MG63 (cell line): ENCODE data around the gene HAP1. TPM values are rescaled to one million over a fixed set of nuclear protein-coding genes. Genes with fewer than 3 reads are reported as not detected.
A peak's percentile ranks its signal among the peaks of the same experiment; 100 is the strongest.

Experiments used
- DNase-seq: peaks from one replicate; pipeline ENCODE4 v3.0.0-alpha.2; 2020
- H3K27me3 ChIP-seq: fragments of 250-450 bp; sonication (Bioruptor Pico); 2 replicates; pipeline ENCODE4 v1.5.1; 2020; ENCODE audit warnings: mild to moderate bottlenecking, moderate library complexity
- H3K36me3 ChIP-seq: fragments of 250-450 bp; sonication (Bioruptor Pico); 2 replicates; pipeline ENCODE4 v1.5.1; 2020; ENCODE audit warnings: mild to moderate bottlenecking, moderate library complexity
- H3K4me3 ChIP-seq: fragments of 250-450 bp; sonication (Bioruptor Pico); 2 replicates; pipeline ENCODE4 v1.5.1; 2020; ENCODE audit warnings: mild to moderate bottlenecking, moderate library complexity
- H3K9me3 ChIP-seq: fragments of 250-450 bp; sonication (Bioruptor Pico); 2 replicates; pipeline ENCODE4 v1.5.1; 2020; ENCODE audit warnings: mild to moderate bottlenecking, moderate library complexity
- total RNA-seq: library from RNA; depleted of rRNA; stranded (reverse); fragments of >200 nt; shearing (Covaris generic); gene quantifications from 2 replicates; pipeline ENCODE4 v1.2.3, GENCODE V29; 2014; ENCODE audit warnings: low replicate concordance

The HAP1 gene
- total RNA-seq, 1 experiment from 2014 or later: not detected

DNA sequence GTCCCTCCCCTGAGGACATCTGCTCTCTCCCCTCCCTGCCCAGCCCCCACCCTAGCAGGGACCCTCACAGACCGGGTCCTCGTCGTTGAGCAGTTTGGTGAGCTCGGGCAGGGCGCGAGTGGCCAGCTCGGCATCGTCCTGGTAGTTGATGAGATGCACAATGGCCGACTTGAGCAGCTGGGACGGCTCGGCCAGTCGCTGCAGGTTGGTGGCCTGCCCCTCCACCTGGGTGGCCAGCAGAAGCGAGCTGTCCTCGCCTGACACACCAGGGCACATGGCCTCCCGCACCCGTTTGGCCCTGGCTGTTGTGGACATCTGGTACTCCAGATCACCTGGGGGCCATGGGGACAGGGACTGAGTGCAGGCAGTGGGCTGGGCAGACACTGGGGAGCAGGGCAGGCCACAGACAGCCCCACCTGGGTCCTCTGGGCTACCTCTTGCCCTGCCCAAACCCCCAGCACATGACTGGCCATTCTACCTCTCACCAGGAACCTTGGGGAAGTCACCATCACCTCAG is 35.0 kb upstream of the HAP1 start:
- Histone ChIP-seq H3K4me3 (no peak overlapping the region), H3K9me3 (no peaks in the 10 kb centered on the region), H3K27me3 (no peaks in the 10 kb centered on the region), H3K36me3 (no peaks in the 10 kb centered on the region)
- no peak for DNase-seq

DNA sequence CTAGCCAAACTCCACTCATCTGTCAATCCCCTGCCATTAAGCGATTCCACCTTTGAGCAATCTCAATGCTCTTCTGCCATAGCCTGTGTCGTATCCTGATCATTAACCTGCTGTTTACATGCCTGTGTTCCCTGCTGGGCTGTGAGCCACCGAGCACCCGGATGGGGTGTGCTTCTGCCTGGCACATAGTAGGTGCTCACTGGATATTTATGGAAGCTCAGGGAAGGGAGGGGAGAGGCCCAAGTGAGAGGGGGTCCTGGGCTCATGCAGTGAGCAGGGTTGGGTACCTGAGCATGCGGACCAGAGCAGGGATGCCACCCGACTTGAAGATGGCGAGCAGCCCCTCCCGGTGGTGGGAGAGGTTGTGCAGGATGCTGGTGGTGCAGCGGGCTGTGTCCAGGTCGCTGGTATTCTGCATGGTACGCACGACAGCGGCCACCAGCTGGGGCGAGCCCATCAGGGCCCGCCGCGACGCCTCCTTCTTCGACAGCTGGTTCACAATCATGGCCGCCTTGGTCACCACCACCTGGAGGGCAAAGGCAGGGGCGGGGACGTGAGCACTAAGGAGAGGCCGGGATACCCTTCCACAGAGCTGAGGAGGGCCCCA is 34.3 kb upstream of the HAP1 start:
- Histone ChIP-seq H3K36me3 (no peaks in the 10 kb centered on the region), H3K9me3 (no peaks in the 10 kb centered on the region), H3K27me3 (no peaks in the 10 kb centered on the region), H3K4me3 (no peak overlapping the region)
- DNase-seq: no peak

- H3K27me3 ChIP-seq: no peaks in the 10 kb centered on the region
- no peak for DNase-seq
- H3K36me3 ChIP-seq: no peaks in the 10 kb centered on the region
- no peak overlapping the region for H3K4me3 ChIP-seq
- no peaks in the 10 kb centered on the region for H3K9me3 ChIP-seq
These were observed 33.0 kb upstream of the HAP1 start for GRCh38 chr17:41767324-41768042.

- Histone ChIP-seq H3K4me3 (no peak overlapping the region), H3K36me3 (no peaks in the 10 kb centered on the region), H3K27me3 (no peaks in the 10 kb centered on the region), H3K9me3 (no peaks in the 10 kb centered on the region)
- no peak for DNase-seq
These were observed 31.7 kb upstream of the HAP1 start for GRCh38 chr17:41766135-41766534.

- H3K9me3 ChIP-seq: no peaks in the 10 kb centered on the region
- no peaks in the 10 kb centered on the region for H3K27me3 ChIP-seq
- H3K4me3 ChIP-seq: no peak overlapping the region
- no peak for DNase-seq
- H3K36me3 ChIP-seq: no peaks in the 10 kb centered on the region
These were observed 28.9 kb upstream of the HAP1 start for GRCh38 chr17:41763327-41763726.

GRCh38 chr17:41762841-41763240 is 28.4 kb upstream of the HAP1 start:
- Histone ChIP-seq H3K27me3 (no peaks in the 10 kb centered on the region), H3K9me3 (no peaks in the 10 kb centered on the region), H3K36me3 (no peaks in the 10 kb centered on the region), H3K4me3 (no peak overlapping the region)
- no peak for DNase-seq

DNA sequence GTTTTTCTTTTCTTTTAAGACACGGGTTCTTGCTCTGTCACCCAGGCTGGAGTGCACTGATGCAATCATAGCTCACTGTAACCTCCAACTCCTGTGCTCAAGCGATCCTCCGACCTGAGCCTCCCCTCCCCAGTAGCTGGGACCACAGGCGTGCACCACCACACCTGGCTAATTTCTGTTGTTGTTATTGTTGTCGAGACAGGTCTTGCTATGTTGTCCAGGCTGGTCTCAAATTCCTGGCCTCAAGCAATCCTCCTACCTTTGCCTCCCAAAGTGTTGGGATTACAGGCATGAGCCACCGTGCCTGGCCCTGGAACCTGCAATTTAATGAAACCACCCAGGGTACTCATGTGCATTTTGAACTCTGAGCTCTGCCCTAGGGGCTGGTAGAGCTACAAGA is 27.9 kb upstream of the HAP1 start:
- H3K27me3 ChIP-seq: no peaks in the 10 kb centered on the region
- no peak overlapping the region for H3K4me3 ChIP-seq
- DNase-seq: no peak
- no peaks in the 10 kb centered on the region for H3K36me3 ChIP-seq
- no peaks in the 10 kb centered on the region for H3K9me3 ChIP-seq

DNA sequence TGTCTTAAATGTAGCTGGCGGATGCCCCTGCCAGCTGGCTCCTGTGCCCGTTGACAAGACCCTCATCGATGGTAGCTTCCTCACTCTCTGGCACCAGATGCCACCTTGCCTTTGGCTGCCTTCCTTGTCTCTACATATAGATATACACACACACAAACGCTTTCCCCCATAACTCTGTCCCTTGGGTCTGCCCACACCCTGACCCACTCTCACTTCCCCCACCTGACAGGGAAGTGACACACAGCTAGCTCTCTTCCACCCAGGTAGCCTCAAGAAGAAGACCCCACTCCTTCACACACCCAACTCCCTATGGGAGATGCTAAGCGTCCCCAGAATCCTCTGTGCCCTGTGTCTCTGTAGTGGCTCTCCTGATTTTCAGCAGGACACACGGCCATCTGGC is 26.4 kb upstream of the HAP1 start:
- Histone ChIP-seq H3K4me3 (no peak overlapping the region), H3K36me3 (no peaks in the 10 kb centered on the region), H3K9me3 (no peaks in the 10 kb centered on the region), H3K27me3 (no peaks in the 10 kb centered on the region)
- DNase-seq: no peak

GRCh38 chr17:41758601-41759000 is 24.2 kb upstream of the HAP1 start:
- no peaks in the 10 kb centered on the region for H3K9me3 ChIP-seq
- H3K36me3 ChIP-seq: no peaks in the 10 kb centered on the region
- DNase-seq: no peak
- H3K27me3 ChIP-seq: no peaks in the 10 kb centered on the region
- no peak overlapping the region for H3K4me3 ChIP-seq

GRCh38 chr17:41754066-41754465 is 19.6 kb upstream of the HAP1 start:
- no peaks in the 10 kb centered on the region for H3K9me3 ChIP-seq
- no peak for DNase-seq
- no peaks in the 10 kb centered on the region for H3K36me3 ChIP-seq
- H3K4me3 ChIP-seq: no peak overlapping the region
- H3K27me3 ChIP-seq: no peaks in the 10 kb centered on the region

GRCh38 chr17:41751288-41751687 is 16.8 kb upstream of the HAP1 start:
- H3K27me3 ChIP-seq: no peaks in the 10 kb centered on the region
- H3K9me3 ChIP-seq: no peaks in the 10 kb centered on the region
- no peak overlapping the region for H3K4me3 ChIP-seq
- no peak for DNase-seq
- no peaks in the 10 kb centered on the region for H3K36me3 ChIP-seq

DNA sequence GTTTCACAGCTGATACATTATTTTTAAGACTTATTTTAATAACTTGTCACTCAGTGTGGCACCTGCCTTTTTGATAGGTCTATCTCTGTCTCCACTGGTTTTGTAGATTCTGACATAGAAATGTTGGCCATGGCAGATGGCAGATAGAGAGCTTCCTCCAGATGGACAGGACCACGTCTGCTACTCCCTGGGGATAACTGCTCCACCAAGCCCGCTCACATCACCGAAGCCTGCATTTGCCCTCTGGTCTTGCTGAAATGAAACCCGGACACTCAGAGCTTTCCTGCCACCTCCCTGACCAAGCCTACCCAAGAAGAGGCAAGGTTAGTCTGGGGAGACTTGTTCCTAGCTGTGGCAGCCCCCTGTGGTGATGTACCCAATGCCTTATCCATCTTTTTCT is 16.4 kb upstream of the HAP1 start:
- H3K36me3 ChIP-seq: no peaks in the 10 kb centered on the region
- H3K27me3 ChIP-seq: no peaks in the 10 kb centered on the region
- no peak for DNase-seq
- H3K9me3 ChIP-seq: no peaks in the 10 kb centered on the region
- H3K4me3 ChIP-seq: no peak overlapping the region

- no peaks in the 10 kb centered on the region for H3K9me3 ChIP-seq
- no peak for DNase-seq
These were observed 13.8 kb upstream of the HAP1 start for GRCh38 chr17:41748275-41748674.

GRCh38 chr17:41741709-41742108 is 7.3 kb upstream of the HAP1 start:
- H3K27me3 ChIP-seq: peaks cover 12% of the 10 kb centered on the region
- no peaks in the 10 kb centered on the region for H3K9me3 ChIP-seq
- no peaks in the 10 kb centered on the region for H3K36me3 ChIP-seq
- DNase-seq: no peak
- no peak overlapping the region for H3K4me3 ChIP-seq

More at GRCh38 chr17:41748275-41748674, 13.8 kb upstream of the HAP1 start:
- no peak overlapping the region for H3K4me3 ChIP-seq
- no peaks in the 10 kb centered on the region for H3K27me3 ChIP-seq
- H3K36me3 ChIP-seq: no peaks in the 10 kb centered on the region

- H3K9me3 ChIP-seq: no peaks in the 10 kb centered on the region
- DNase-seq: no peak
- no peak overlapping the region for H3K4me3 ChIP-seq
- no peaks in the 10 kb centered on the region for H3K36me3 ChIP-seq
- H3K27me3 ChIP-seq: peaks cover 23% of the 10 kb centered on the region
These were observed 6.1 kb upstream of the HAP1 start for GRCh38 chr17:41740506-41740905.

DNA sequence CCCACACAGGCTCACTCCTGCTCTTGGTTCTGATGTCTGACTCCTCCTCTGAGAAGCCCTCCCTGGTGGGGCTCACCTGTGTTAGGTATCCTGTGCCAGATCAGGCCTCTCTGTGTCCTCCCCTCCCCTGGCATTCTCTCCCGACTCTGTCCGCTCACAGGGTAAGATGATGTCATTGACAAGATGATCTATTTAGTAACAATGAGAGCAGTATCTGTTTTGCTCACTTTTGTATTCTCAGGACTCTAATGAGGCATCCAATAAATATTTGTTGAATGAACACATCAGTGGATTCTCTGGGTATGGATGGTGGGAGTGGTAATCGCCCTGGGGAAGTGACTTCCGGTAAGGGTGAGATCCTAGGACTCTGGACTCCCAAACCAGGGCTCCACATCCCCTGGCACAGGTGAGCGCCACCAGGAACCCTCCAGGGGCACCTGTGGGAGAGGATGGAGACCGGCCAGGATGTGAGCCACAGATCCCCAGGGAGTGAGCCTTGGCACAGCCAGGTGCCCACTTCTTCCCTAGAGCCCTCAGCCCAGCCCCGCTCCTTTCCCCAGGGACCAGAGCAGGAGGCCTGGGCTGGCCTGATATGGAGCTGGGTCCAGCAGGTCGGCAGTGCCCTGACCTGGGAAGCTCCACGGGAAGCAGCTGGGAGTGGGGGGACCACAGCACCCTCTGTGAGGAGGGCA is 5.4 kb upstream of the HAP1 start:
- H3K36me3 ChIP-seq: no peaks in the 10 kb centered on the region
- peak; percentile 56 for DNase-seq
- peaks cover 30% of the 10 kb centered on the region for H3K27me3 ChIP-seq
- no peak overlapping the region for H3K4me3 ChIP-seq
- H3K9me3 ChIP-seq: no peaks in the 10 kb centered on the region

GRCh38 chr17:41738801-41739112 is 4.3 kb upstream of the HAP1 start:
- H3K4me3 ChIP-seq: no peak overlapping the region
- no peaks in the 10 kb centered on the region for H3K9me3 ChIP-seq
- H3K36me3 ChIP-seq: no peaks in the 10 kb centered on the region
- DNase-seq: no peak
- peaks cover 41% of the 10 kb centered on the region for H3K27me3 ChIP-seq
